ENCODE results near the gene SV2B.
"Not testable (repeated sequence)": the region's sequence is repeated elsewhere in the genome, so short reads cannot be mapped to it uniquely, and the experiment has no call there.

SV2B gene

GRCh38 chr15:91329914-91330313 is 229.9 kb downstream of the SV2B start:
- DNase-seq = no peak

- DNase-seq = no peak
These were observed 231.5 kb downstream of the SV2B start for GRCh38 chr15:91331581-91331980.

- DNase-seq = no peak
These were observed 235.6 kb downstream of the SV2B start for GRCh38 chr15:91335702-91336101.

- no peak for DNase-seq
These were observed 236.6 kb downstream of the SV2B start for GRCh38 chr15:91336687-91337086.

GRCh38 chr15:91338766-91339165 is 238.7 kb downstream of the SV2B start:
- DNase-seq = no peak

- DNase-seq = no peak
These were observed 242.0 kb downstream of the SV2B start for GRCh38 chr15:91342097-91342496.

- not testable (repeated sequence) for DNase-seq
These were observed 244.9 kb downstream of the SV2B start for GRCh38 chr15:91344912-91345311.

DNA sequence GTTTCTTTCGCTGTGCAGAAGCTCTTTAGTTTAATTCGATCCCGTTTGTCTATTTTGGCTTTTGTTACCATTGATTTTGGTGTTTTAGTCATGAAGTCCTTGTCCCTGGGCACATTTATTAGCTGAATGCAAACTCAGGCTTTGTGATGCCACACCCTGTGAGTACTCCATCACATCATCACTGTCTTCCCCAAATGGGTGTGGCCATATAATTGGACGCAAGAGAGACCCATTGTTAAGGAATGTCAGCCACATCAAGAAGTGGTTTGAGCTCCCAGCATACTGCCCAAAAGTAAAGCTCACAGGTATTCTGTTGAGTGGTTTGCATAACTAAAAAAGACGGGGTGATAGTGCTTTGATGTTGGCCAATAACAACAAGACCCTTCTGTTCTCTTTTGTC is 245.7 kb downstream of the SV2B start:
- DNase-seq = no peak

DNA sequence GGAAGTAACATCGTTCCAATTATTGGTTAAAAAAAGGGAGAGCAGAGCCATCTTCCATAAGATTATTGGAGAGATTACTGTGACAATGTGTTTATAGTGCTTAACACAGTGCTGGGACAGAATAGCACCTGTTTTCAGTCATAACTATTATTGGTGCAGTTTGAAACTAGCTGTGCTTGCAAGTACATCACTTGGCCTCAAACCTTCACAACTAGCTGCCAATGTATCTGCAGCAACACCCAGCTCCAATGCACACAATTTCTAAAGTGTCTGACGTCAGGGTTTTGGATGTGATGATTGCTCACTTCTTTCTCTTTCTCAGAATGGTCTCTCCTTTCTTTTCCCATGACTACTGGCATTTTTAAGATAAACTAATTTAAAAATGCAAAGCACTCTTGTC is 246.2 kb downstream of the SV2B start:
- DNase-seq = no peak

DNA sequence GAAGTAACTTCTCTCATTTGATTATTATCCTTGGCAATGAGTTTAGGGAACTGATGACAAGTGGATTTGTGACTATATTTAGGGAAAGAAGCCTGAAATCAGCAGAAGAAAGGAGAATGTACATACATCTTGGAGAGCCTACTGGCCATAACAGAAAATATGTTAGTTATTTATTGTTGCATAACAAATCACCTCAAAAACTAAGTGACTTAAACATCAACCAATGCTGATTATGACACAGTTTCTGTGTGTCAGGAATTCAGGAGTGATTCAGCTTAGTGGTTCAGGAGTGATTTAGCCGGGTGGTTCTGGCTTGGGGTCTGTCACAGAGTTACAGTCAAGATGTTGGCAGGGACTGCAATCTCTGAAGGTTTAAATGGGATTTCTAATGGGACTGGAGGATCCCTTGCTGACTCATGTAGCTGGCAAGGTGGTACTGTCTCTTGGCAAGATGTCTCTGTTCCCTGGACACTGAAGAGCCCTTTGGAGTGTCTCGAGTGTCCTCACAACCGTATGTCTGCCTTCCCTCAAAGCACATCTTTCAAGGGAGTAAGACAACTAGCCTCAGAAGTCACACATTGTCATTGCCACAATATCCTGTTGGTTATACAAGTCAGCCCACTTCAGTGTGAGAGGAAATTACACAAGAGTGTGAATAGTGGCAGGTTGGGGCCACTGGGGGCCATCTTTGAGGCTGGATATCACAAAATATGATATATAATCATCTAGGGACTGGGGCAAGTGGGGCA is 248.9 kb downstream of the SV2B start:
- no peak for DNase-seq

Data from bone marrow (tissue), 2 donors.